HUDEP-2 (cell line): ENCODE results near the gene APOE.

Experiments
- DNase-seq, 76 experiments: peaks; one replicate each; lab custom pipeline; 2025; ENCODE audit not compliant: unreplicated experiment in 76 of 76; lab: John Stamatoyannopoulos, UW

The APOE gene

GRCh38 chr19:44948763-44949374, 43.3 kb downstream of the APOE start:
- DNase-seq, result no peak

GRCh38 chr19:44949550-44949949, 44.0 kb downstream of the APOE start:
- DNase-seq, result no peak

GRCh38 chr19:44951179-44952159, 45.9 kb downstream of the APOE start:
- peak in 61 of 76 experiments; percentile 15 to 82 (median 58) for DNase-seq

- no peak for DNase-seq
These were observed 48.7 kb downstream of the APOE start for GRCh38 chr19:44954278-44954648.

GRCh38 chr19:44954649-44955504, 49.3 kb downstream of the APOE start, which contains the start of gene CLPTM1:
Gene CLPTM1 (plus strand): TSS chr19:44955380. CDS start chr19:44955396, 16 bp downstream.
- peak; percentile 66 to 99 (median 97) for DNase-seq

GRCh38 chr19:44955505-44956439, 50.2 kb downstream of the APOE start:
- peak in 7 of 76 experiments; percentile 11 to 40 (median 20) for DNase-seq

GRCh38 chr19:44957526-44957925, 51.9 kb downstream of the APOE start:
- no peak for DNase-seq

- no peak for DNase-seq
These were observed 52.5 kb downstream of the APOE start for GRCh38 chr19:44958090-44958489.
